Panc1 (cell line): ENCODE results near the gene RGS17. TPM values are rescaled to one million over a fixed set of nuclear protein-coding genes. Genes with fewer than 3 reads are reported as not detected.

Experiments used
- ATAC-seq: fragments of 200-7000 bp; cut with Tn5 transposase; 2 replicates; pipeline ENCODE4 v1.9.1; 2020; ENCODE audit warnings: mild to moderate bottlenecking, moderate library complexity
- BruUV-seq: library from RNA; stranded (reverse); fragments of 400-500 nt; replicated peaks from 2 replicates; lab custom pipeline; 2021; lab: Mats Ljungman, UMichigan
- CTCF ChIA-PET: fragments of 300-600 bp; sonication (Branson Sonifier 250); formaldehyde crosslinking; loops from one replicate; lab custom pipeline; 2022; ENCODE audit warnings: antibody characterized with exemption; lab: Charles Lee
- POLR2A ChIA-PET: fragments of 300-600 bp; sonication (Branson Sonifier 250); formaldehyde crosslinking; loops from one replicate; lab custom pipeline; 2022; ENCODE audit warnings: antibody characterized with exemption; lab: Charles Lee
- DNase-seq: peaks from one replicate; pipeline ENCODE4 v3.0.0-alpha.2; 2010; ENCODE audit warnings: low read depth, low spot score
- H3K27ac ChIP-seq: 2 replicates; pipeline ENCODE4 v1.5.1; 2011; ENCODE audit warnings: mild to moderate bottlenecking, low read length, inconsistent platforms
- H3K27me3 ChIP-seq: fragments of 200-500 bp; sonication (Bioruptor generic); 2 replicates; pipeline ENCODE4 v1.6.0; 2014; ENCODE audit warnings: low read length, inconsistent platforms; ENCODE audit not compliant: control insufficient read depth, insufficient read depth
- H3K36me3 ChIP-seq: fragments of 200-500 bp; sonication (Bioruptor generic); 2 replicates; pipeline ENCODE4 v1.5.1; 2014; ENCODE audit warnings: inconsistent platforms, mild to moderate bottlenecking, low read length, moderate library complexity; ENCODE audit not compliant: control insufficient read depth, insufficient read depth
- H3K4me1 ChIP-seq: 2 replicates; pipeline ENCODE4 v1.5.1; 2011; ENCODE audit warnings: inconsistent platforms, mild to moderate bottlenecking, low read length, moderate library complexity; ENCODE audit not compliant: control insufficient read depth, insufficient read depth
- H3K4me3 ChIP-seq, 2 experiments: 2 replicates each; pipeline ENCODE4 v1.5.1; 2011 to 2012; ENCODE audit warnings: low read depth in 2 of 2, low read length in 2 of 2, mild to moderate bottlenecking in 2 of 2, inconsistent platforms in 1 of 2, moderate library complexity in 1 of 2
- H3K9me3 ChIP-seq: fragments of 200-500 bp; sonication (Bioruptor generic); 2 replicates; pipeline ENCODE4 v1.5.1; 2014; ENCODE audit warnings: low read depth, mild to moderate bottlenecking, inconsistent platforms, low read length, moderate library complexity; ENCODE audit not compliant: control insufficient read depth, insufficient read depth
- POLR2AphosphoS5 ChIP-seq: IDR thresholded peaks from 2 replicates; pipeline ENCODE4 v1.6.1; 2012; ENCODE audit warnings: mild to moderate bottlenecking, low read depth, low read length, moderate library complexity
- SIN3A ChIP-seq: IDR thresholded peaks from 2 replicates; pipeline ENCODE4 v1.6.1; 2012; ENCODE audit warnings: low read depth, mild to moderate bottlenecking, low read length, moderate library complexity, borderline replicate concordance; ENCODE audit not compliant: insufficient read depth
- TCF7L2 ChIP-seq: IDR thresholded peaks from 2 replicates; pipeline ENCODE4 v1.6.1; 2011; ENCODE audit warnings: mild to moderate bottlenecking, low read depth, low read length, inconsistent platforms
- in situ Hi-C: cut with HindIII; loops from 2 replicates; pipeline ENCODE4 v1.10.0; 2016; ENCODE audit warnings: low sequenced_read_pairs, low pct_unique_long_range_greater_than_20kb
- intact Hi-C: fragments of 100-400 bp; cut with micrococcal nuclease; formaldehyde crosslinking; loops from one replicate; pipeline ENCODE4 v1.10.0; 2022; ENCODE audit not compliant: unreplicated experiment
- total RNA-seq: library from RNA; stranded (reverse); gene quantifications from one replicate; pipeline ENCODE4 v1.2.1, GENCODE V29; 2021; ENCODE audit not compliant: unreplicated experiment
- TF ChIP-seq, protein P1 (sequence below), 2 experiments: IDR thresholded peaks; 2 replicates each; pipeline ENCODE4 v1.6.1; 2011 to 2012; ENCODE audit warnings: low read depth in 2 of 2, control low read depth in 1 of 2, low read length in 1 of 2, mild to moderate bottlenecking in 1 of 2, moderate library complexity in 1 of 2; ENCODE audit not compliant: insufficient read depth in 1 of 2
- TF ChIP-seq, protein P2 (sequence below): fragments of 450-650 bp; IDR thresholded peaks from 2 replicates; pipeline ENCODE4 v1.5.1; 2017; ENCODE audit warnings: mild to moderate bottlenecking

Gene RGS17
- total RNA-seq, 1 experiment from 2014 or later = 8.7 TPM

DNA sequence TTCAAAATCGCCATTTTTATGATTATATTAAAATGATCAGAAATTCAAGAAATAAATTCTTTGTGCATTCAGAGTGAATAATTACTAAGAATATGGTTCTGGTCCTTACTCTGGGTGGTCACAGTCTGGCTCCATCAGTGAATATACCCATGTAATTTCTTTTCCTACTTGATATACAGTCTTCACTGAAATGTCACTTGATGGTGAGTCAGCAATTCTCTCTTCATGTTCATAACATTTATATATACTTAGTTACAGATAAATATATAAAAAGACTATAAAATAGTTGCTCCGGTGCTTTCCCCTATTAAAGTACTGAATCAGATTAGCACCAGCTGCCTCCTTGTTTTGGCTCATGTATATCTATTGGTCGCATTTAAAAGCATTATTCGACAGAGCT, 72.2 kb downstream of the RGS17 start:
- Histone ChIP-seq H3K36me3 (no peaks in the 10 kb centered on the region), H3K27ac (no peak overlapping the region), H3K4me1 (no peaks in the 10 kb centered on the region), H3K4me3 (no peak overlapping the region), H3K9me3 (peaks cover 8% of the 10 kb centered on the region; the same call in 1 of the 2 replicates), H3K27me3 (no peaks in the 10 kb centered on the region)
- BruUV-seq = no TSS peak
- ATAC-seq = no peak
- no peak for DNase-seq
- intact Hi-C loops = no loop called here
- CTCF ChIA-PET = no interaction called here
- in situ Hi-C loops = no loop called here
- no peak for TF ChIP-seq POLR2AphosphoS5
- TF ChIP-seq SIN3A = no peak
- TF ChIP-seq, protein P1, sequence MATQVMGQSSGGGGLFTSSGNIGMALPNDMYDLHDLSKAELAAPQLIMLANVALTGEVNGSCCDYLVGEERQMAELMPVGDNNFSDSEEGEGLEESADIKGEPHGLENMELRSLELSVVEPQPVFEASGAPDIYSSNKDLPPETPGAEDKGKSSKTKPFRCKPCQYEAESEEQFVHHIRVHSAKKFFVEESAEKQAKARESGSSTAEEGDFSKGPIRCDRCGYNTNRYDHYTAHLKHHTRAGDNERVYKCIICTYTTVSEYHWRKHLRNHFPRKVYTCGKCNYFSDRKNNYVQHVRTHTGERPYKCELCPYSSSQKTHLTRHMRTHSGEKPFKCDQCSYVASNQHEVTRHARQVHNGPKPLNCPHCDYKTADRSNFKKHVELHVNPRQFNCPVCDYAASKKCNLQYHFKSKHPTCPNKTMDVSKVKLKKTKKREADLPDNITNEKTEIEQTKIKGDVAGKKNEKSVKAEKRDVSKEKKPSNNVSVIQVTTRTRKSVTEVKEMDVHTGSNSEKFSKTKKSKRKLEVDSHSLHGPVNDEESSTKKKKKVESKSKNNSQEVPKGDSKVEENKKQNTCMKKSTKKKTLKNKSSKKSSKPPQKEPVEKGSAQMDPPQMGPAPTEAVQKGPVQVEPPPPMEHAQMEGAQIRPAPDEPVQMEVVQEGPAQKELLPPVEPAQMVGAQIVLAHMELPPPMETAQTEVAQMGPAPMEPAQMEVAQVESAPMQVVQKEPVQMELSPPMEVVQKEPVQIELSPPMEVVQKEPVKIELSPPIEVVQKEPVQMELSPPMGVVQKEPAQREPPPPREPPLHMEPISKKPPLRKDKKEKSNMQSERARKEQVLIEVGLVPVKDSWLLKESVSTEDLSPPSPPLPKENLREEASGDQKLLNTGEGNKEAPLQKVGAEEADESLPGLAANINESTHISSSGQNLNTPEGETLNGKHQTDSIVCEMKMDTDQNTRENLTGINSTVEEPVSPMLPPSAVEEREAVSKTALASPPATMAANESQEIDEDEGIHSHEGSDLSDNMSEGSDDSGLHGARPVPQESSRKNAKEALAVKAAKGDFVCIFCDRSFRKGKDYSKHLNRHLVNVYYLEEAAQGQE (IDR thresholded peaks at IDR 0.05; ENCODE audit: insufficient read depth in 1 of 2, low read depth in 2 of 2, low read length in 1 of 2) = no peak
- TF ChIP-seq, protein P2, sequence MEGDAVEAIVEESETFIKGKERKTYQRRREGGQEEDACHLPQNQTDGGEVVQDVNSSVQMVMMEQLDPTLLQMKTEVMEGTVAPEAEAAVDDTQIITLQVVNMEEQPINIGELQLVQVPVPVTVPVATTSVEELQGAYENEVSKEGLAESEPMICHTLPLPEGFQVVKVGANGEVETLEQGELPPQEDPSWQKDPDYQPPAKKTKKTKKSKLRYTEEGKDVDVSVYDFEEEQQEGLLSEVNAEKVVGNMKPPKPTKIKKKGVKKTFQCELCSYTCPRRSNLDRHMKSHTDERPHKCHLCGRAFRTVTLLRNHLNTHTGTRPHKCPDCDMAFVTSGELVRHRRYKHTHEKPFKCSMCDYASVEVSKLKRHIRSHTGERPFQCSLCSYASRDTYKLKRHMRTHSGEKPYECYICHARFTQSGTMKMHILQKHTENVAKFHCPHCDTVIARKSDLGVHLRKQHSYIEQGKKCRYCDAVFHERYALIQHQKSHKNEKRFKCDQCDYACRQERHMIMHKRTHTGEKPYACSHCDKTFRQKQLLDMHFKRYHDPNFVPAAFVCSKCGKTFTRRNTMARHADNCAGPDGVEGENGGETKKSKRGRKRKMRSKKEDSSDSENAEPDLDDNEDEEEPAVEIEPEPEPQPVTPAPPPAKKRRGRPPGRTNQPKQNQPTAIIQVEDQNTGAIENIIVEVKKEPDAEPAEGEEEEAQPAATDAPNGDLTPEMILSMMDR = no peak
- no peak for TF ChIP-seq TCF7L2
- POLR2A ChIA-PET = no interaction called here

DNA sequence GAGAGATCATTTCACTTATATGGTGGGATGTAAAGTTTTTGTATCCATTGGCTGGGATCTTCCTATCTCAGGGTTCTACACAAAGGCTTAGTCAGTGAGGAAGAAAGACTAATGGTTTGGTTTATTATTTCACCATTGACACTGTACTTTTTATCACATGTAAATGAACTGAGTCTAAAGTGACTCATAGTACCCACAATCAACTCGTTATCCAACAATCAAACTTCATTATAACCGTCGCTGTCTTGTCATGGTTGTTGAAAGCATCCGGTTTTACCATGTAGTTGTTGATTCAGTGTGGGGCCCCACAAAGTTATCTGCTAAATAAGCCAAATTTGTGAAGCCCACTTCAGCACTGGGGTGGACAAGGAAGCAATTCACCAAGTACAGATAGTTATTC, 72.8 kb downstream of the RGS17 start:
- Histone ChIP-seq H3K4me3 (no peak overlapping the region), H3K4me1 (no peaks in the 10 kb centered on the region), H3K9me3 (peaks cover 3% of the 10 kb centered on the region; the same call in 1 of the 2 replicates), H3K27me3 (no peaks in the 10 kb centered on the region), H3K27ac (no peak overlapping the region), H3K36me3 (no peaks in the 10 kb centered on the region)
- POLR2A ChIA-PET = no interaction called here
- in situ Hi-C loops = no loop called here
- TF ChIP-seq POLR2AphosphoS5 (no peak), TCF7L2 (no peak), SIN3A (no peak)
- TF ChIP-seq, protein P2 = no peak
- TF ChIP-seq, protein P1 (IDR thresholded peaks at IDR 0.05; ENCODE audit: insufficient read depth in 1 of 2, low read depth in 2 of 2, low read length in 1 of 2) = no peak
- ATAC-seq = no peak
- DNase-seq = no peak
- no TSS peak for BruUV-seq
- CTCF ChIA-PET = no interaction called here
- intact Hi-C loops = no loop called here
